22Rv1 (cell line): ENCODE measurements around the gene SLC12A1.

Experiments
- H3K27ac ChIP-seq: fragments of 450-650 bp; 2 replicates; pipeline ENCODE4 v1.5.1; 2017
- CTCF ChIP-seq: fragments of 450-650 bp; IDR thresholded peaks from 2 replicates; pipeline ENCODE4 v1.5.1; 2017; ENCODE audit warnings: mild to moderate bottlenecking
- ZFX ChIP-seq: fragments of 450-650 bp; IDR thresholded peaks from 2 replicates; pipeline ENCODE4 v1.6.1; 2017; ENCODE audit warnings: antibody characterized with exemption, borderline replicate concordance

Gene SLC12A1

GRCh38 chr15:48337607-48338006, 131.5 kb downstream of the SLC12A1 start:
- H3K27ac ChIP-seq: no peak overlapping the region
- TF ChIP-seq CTCF (no peak), ZFX (no peak)

- H3K27ac ChIP-seq: no peak overlapping the region
Measured at GRCh38 chr15:48340111-48340510, 134.0 kb downstream of the SLC12A1 start.

GRCh38 chr15:48343865-48344264, 137.8 kb downstream of the SLC12A1 start:
- TF ChIP-seq ZFX: no peak
- no peak for TF ChIP-seq CTCF
- peak overlapping the region; percentile 5; the same call in 1 of the 2 replicates for H3K27ac ChIP-seq

More at GRCh38 chr15:48340111-48340510, 134.0 kb downstream of the SLC12A1 start:
- TF ChIP-seq ZFX (no peak), CTCF (no peak)

GRCh38 chr15:48345516-48345915, 139.4 kb downstream of the SLC12A1 start:
- TF ChIP-seq ZFX (no peak), CTCF (no peak)
- no peak overlapping the region for H3K27ac ChIP-seq

GRCh38 chr15:48352474-48353072, 146.5 kb downstream of the SLC12A1 start:
- no peak for TF ChIP-seq ZFX
- TF ChIP-seq CTCF: peak; percentile 97
- H3K27ac ChIP-seq: no peak overlapping the region
